Osteoblast (primary cell): Measurements from ENCODE around the gene GEMIN2. TPM values are rescaled to one million over a fixed set of nuclear protein-coding genes. Genes with fewer than 3 reads are reported as not detected.
A peak's percentile ranks its signal among the peaks of the same experiment; 100 is the strongest.

Source experiments
- DNase-seq: peaks from one replicate; pipeline ENCODE4 v3.0.0; 2011; ENCODE audit warnings: low spot score, mixed read lengths; ENCODE audit not compliant: insufficient read length; ENCODE audit errors: missing footprints
- H2AFZ ChIP-seq: 2 replicates; pipeline ENCODE4 v1.6.0; 2011; ENCODE audit warnings: mild to moderate bottlenecking, low read length
- H3K27ac ChIP-seq: 2 replicates; pipeline ENCODE4 v1.5.1; 2011; ENCODE audit warnings: mild to moderate bottlenecking, low read depth, low read length, moderate library complexity
- H3K27me3 ChIP-seq: 2 replicates; pipeline ENCODE4 v1.6.0; 2012; ENCODE audit warnings: mild to moderate bottlenecking, control low read depth, inconsistent platforms, low read length, moderate library complexity; ENCODE audit not compliant: insufficient read depth
- H3K36me3 ChIP-seq: 2 replicates; pipeline ENCODE4 v1.5.1; 2011; ENCODE audit warnings: mild to moderate bottlenecking, low read length, control low read depth, moderate library complexity; ENCODE audit not compliant: insufficient read depth
- H3K4me1 ChIP-seq: 2 replicates; pipeline ENCODE4 v1.5.1; 2011; ENCODE audit warnings: mild to moderate bottlenecking, low read length, control low read depth, moderate library complexity; ENCODE audit not compliant: insufficient read depth
- H3K4me2 ChIP-seq: 2 replicates; pipeline ENCODE4 v1.6.0; 2011; ENCODE audit warnings: mild to moderate bottlenecking, low read length; ENCODE audit not compliant: insufficient read depth
- H3K4me3 ChIP-seq: fragments of 200-600 bp; sonication (generic); 3 replicates; pipeline ENCODE4 v1.5.1; 2012; ENCODE audit warnings: mild to moderate bottlenecking, low read length, inconsistent platforms; ENCODE audit not compliant: insufficient read depth
- H3K79me2 ChIP-seq: 2 replicates; pipeline ENCODE4 v1.6.0; 2012; ENCODE audit warnings: mild to moderate bottlenecking, low read length, control low read depth, inconsistent platforms; ENCODE audit not compliant: insufficient read depth
- H3K9me3 ChIP-seq: 2 replicates; pipeline ENCODE4 v1.5.1; 2011; ENCODE audit warnings: low read depth, low read length, control low read depth
- H4K20me1 ChIP-seq: 2 replicates; pipeline ENCODE4 v1.6.0; 2012; ENCODE audit warnings: mild to moderate bottlenecking, low read length, control low read depth; ENCODE audit not compliant: insufficient read depth
- CTCF ChIP-seq: IDR thresholded peaks from 2 replicates; pipeline ENCODE4 v1.5.1; 2011; ENCODE audit warnings: mild to moderate bottlenecking, low read depth, low read length, moderate library complexity; ENCODE audit errors: extremely low read depth
- total RNA-seq: library from RNA; depleted of rRNA; stranded (reverse); fragments of >200 nt; gene quantifications from 2 replicates; pipeline ENCODE4 v1.2.3, GENCODE V29; 2012

Gene GEMIN2
- total RNA-seq, 1 donor, result 24.2 TPM

GRCh38 chr14:39107591-39107996, 6.5 kb upstream of the GEMIN2 start:
- Histone ChIP-seq H3K9me3 (no peaks in the 10 kb centered on the region), H2AFZ (no peak overlapping the region), H4K20me1 (no peaks in the 10 kb centered on the region), H3K4me2 (no peak overlapping the region), H3K27me3 (no peaks in the 10 kb centered on the region), H3K4me1 (peaks cover 5% of the 10 kb centered on the region), H3K36me3 (no peaks in the 10 kb centered on the region), H3K27ac (no peak overlapping the region), H3K4me3 (no peak overlapping the region), H3K79me2 (peaks cover 21% of the 10 kb centered on the region)
- peak; percentile 78 for DNase-seq
- TF ChIP-seq CTCF, result peak; percentile 53

DNA sequence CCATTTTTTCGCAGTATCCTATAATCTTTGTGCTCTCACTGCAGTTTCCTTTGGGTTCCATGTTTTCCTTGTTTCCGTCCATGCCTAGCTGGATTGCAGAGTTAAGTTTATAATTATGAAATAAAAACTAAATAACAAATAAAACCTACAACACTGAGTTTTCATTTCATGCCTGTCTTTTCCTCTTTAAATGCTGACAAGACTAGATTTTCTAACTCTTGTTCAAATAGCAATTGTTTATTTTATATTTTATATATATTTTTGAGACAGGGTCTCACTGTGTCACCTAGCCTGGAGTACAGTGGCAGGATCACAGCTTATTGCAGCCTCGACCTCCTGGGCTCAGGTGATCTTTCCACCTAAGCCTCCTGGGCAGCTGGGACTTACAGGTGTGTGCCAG, 5.3 kb upstream of the GEMIN2 start:
- no peak overlapping the region for H3K4me2 ChIP-seq
- DNase-seq, result no peak
- no peak overlapping the region for H3K4me3 ChIP-seq
- no peaks in the 10 kb centered on the region for H3K36me3 ChIP-seq
- TF ChIP-seq CTCF, result no peak
- peaks cover 9% of the 10 kb centered on the region for H3K79me2 ChIP-seq
- H2AFZ ChIP-seq, result no peak overlapping the region
- H3K4me1 ChIP-seq, result peaks cover 5% of the 10 kb centered on the region
- no peaks in the 10 kb centered on the region for H3K27me3 ChIP-seq
- no peak overlapping the region for H3K27ac ChIP-seq
- no peaks in the 10 kb centered on the region for H3K9me3 ChIP-seq
- H4K20me1 ChIP-seq, result no peaks in the 10 kb centered on the region

DNA sequence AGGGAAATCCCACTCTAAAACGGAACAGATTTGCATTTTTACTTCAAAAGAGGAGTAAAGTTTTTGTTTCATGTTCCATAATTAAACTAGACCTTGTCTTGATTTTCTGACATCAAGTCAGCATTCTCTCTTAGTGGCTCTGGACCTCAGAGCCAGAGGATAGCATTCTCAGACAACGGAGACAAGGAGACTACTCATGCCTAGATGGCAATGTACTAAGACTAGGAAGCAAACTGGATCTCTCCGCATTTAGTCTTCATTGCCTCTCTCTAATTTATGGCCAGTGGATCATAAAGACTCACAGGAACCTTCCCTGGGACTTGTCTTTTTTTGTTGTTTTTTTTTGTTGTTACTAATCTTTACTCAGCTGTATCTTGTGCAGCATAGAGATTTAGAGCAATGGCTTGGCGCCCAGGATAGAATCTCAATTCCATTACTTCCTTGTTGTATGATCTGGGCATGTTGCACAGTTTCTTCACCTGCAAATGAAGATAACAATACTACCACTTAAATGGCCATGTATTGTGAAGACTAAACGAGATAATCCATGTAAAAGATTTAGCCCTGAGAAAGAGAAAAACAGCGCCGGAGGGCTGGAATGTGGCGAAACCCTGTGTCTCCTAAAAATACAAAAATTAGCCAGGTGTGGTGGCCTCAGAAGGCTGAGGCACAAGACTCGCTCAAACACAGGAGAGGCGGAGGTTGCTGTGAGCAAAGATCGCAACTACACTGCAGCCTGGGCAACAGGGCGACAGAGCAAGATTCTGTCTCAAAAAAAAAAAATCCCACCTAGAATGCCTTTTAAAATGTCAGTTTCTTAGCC, 4.0 kb upstream of the GEMIN2 start:
- no peaks in the 10 kb centered on the region for H3K36me3 ChIP-seq
- H3K4me2 ChIP-seq, result no peak overlapping the region
- peaks cover 6% of the 10 kb centered on the region for H3K4me1 ChIP-seq
- no peak overlapping the region for H3K27ac ChIP-seq
- peaks cover 10% of the 10 kb centered on the region for H3K79me2 ChIP-seq
- H3K9me3 ChIP-seq, result no peaks in the 10 kb centered on the region
- no peaks in the 10 kb centered on the region for H4K20me1 ChIP-seq
- H3K27me3 ChIP-seq, result no peaks in the 10 kb centered on the region
- H2AFZ ChIP-seq, result peak overlapping the region; percentile 23
- no peak for DNase-seq
- no peak overlapping the region for H3K4me3 ChIP-seq
- no peak for TF ChIP-seq CTCF

GRCh38 chr14:39113685-39114072, 444 bp upstream of the GEMIN2 start:
- peak overlapping the region; percentile 68 for H3K27ac ChIP-seq

More at GRCh38 chr14:39113685-39114072, 444 bp upstream of the GEMIN2 start:
- peak overlapping the region; percentile 88 for H3K4me3 ChIP-seq
- H3K79me2 ChIP-seq, result peaks cover 19% of the 10 kb centered on the region
- no peak for DNase-seq
- H3K9me3 ChIP-seq, result no peaks in the 10 kb centered on the region
- peak overlapping the region; percentile 97 for H2AFZ ChIP-seq
- TF ChIP-seq CTCF, result no peak
- H3K27me3 ChIP-seq, result no peaks in the 10 kb centered on the region
- H4K20me1 ChIP-seq, result no peaks in the 10 kb centered on the region
- peak overlapping the region; percentile 79 for H3K4me2 ChIP-seq
- peaks cover 7% of the 10 kb centered on the region for H3K4me1 ChIP-seq
- H3K36me3 ChIP-seq, result peaks cover 6% of the 10 kb centered on the region
